ENCODE data around the gene ZNF248. TPM values are rescaled to one million over a fixed set of nuclear protein-coding genes. Genes with fewer than 3 reads are reported as not detected.

The ZNF248 gene
- total RNA-seq, 2 experiments from 2014 or later = 3.2 to 3.4 TPM

GRCh38 chr10:37872283-37872682 lies 14.9 kb upstream of the ZNF248 start:
- Mint-ChIP-seq H3K36me3 (ENCODE audit: low read depth) (no peaks in the 10 kb centered on the region), H3K4me3 (no peak overlapping the region), H3K9me3 (no peaks in the 10 kb centered on the region), H3K27ac (no peak overlapping the region), H3K4me1 (ENCODE audit: low read depth) (no peaks in the 10 kb centered on the region), H3K27me3 (no peaks in the 10 kb centered on the region)
- intact Hi-C loops (cut with DNase I, micrococcal nuclease) = no loop called here
- H3K4me3 ChIP-seq (ENCODE audit: low read length) = no peak overlapping the region
- no peak overlapping the region for H3K27ac ChIP-seq (ENCODE audit: low read depth in 1 of 2, low read length in 2 of 2)
- ATAC-seq (ENCODE audit: poor library complexity) = no peak
- no peaks in the 10 kb centered on the region for H3K4me1 ChIP-seq (ENCODE audit: insufficient read depth, low read length)
- CTCF ChIA-PET = no interaction called here
- no peak for TF ChIP-seq CTCF (IDR thresholded peaks at IDR 0.05)
- no peaks in the 10 kb centered on the region for H3K9me3 ChIP-seq (ENCODE audit: control insufficient read depth in 1 of 2, insufficient read depth in 1 of 2, low read length in 2 of 2)
- H3K27me3 ChIP-seq (ENCODE audit: control insufficient read depth in 1 of 2, insufficient read depth in 2 of 2, low read length in 2 of 2) = no peaks in the 10 kb centered on the region
- no peaks in the 10 kb centered on the region for H3K36me3 ChIP-seq (ENCODE audit: insufficient read depth, low read length)
- no peak for DNase-seq
- POLR2A ChIA-PET = no interaction called here

- TF ChIP-seq CTCF (IDR thresholded peaks at IDR 0.05) = no peak
- H3K4me1 ChIP-seq (ENCODE audit: insufficient read depth, low read length) = no peaks in the 10 kb centered on the region
- no peak overlapping the region for H3K4me3 Mint-ChIP-seq
- H3K27ac ChIP-seq (ENCODE audit: low read depth in 1 of 2, low read length in 2 of 2) = no peak overlapping the region
- POLR2A ChIA-PET = no interaction called here
- no peaks in the 10 kb centered on the region for H3K27me3 ChIP-seq (ENCODE audit: control insufficient read depth in 1 of 2, insufficient read depth in 2 of 2, low read length in 2 of 2)
- intact Hi-C loops (cut with DNase I, micrococcal nuclease) = no loop called here
- H3K36me3 ChIP-seq (ENCODE audit: insufficient read depth, low read length) = no peaks in the 10 kb centered on the region
- H3K9me3 Mint-ChIP-seq = no peaks in the 10 kb centered on the region
- DNase-seq = no peak
- H3K4me3 ChIP-seq (ENCODE audit: low read length) = no peak overlapping the region
- CTCF ChIA-PET = no interaction called here
- no peaks in the 10 kb centered on the region for H3K27me3 Mint-ChIP-seq
- H3K9me3 ChIP-seq (ENCODE audit: control insufficient read depth in 1 of 2, insufficient read depth in 1 of 2, low read length in 2 of 2) = no peaks in the 10 kb centered on the region
- H3K27ac Mint-ChIP-seq = no peak overlapping the region
- no peak for ATAC-seq (ENCODE audit: poor library complexity)
- no peaks in the 10 kb centered on the region for H3K4me1 Mint-ChIP-seq (ENCODE audit: low read depth)
- no peaks in the 10 kb centered on the region for H3K36me3 Mint-ChIP-seq (ENCODE audit: low read depth)
Measured at GRCh38 chr10:37871568-37872251, 14.3 kb upstream of the ZNF248 start.

GRCh38 chr10:37871143-37871542 lies 13.7 kb upstream of the ZNF248 start:
- no peak for TF ChIP-seq CTCF (IDR thresholded peaks at IDR 0.05)
- no peak for ATAC-seq (ENCODE audit: poor library complexity)
- H3K4me1 Mint-ChIP-seq (ENCODE audit: low read depth) = no peaks in the 10 kb centered on the region
- Histone ChIP-seq H3K27ac (ENCODE audit: low read depth in 1 of 2, low read length in 2 of 2) (no peak overlapping the region), H3K36me3 (ENCODE audit: insufficient read depth, low read length) (no peaks in the 10 kb centered on the region), H3K4me3 (ENCODE audit: low read length) (no peak overlapping the region), H3K27me3 (ENCODE audit: control insufficient read depth in 1 of 2, insufficient read depth in 2 of 2, low read length in 2 of 2) (no peaks in the 10 kb centered on the region), H3K9me3 (ENCODE audit: control insufficient read depth in 1 of 2, insufficient read depth in 1 of 2, low read length in 2 of 2) (no peaks in the 10 kb centered on the region), H3K4me1 (ENCODE audit: insufficient read depth, low read length) (no peaks in the 10 kb centered on the region)
- POLR2A ChIA-PET = no interaction called here
- no peak for DNase-seq
- H3K9me3 Mint-ChIP-seq = no peaks in the 10 kb centered on the region
- no peak overlapping the region for H3K4me3 Mint-ChIP-seq
- H3K27me3 Mint-ChIP-seq = no peaks in the 10 kb centered on the region
- intact Hi-C loops (cut with DNase I, micrococcal nuclease) = no loop called here
- H3K27ac Mint-ChIP-seq = no peak overlapping the region
- CTCF ChIA-PET = no interaction called here
- H3K36me3 Mint-ChIP-seq (ENCODE audit: low read depth) = no peaks in the 10 kb centered on the region

All from CD4-positive, alpha-beta T cell (primary cell).